GM19351 (cell line): Measurements from ENCODE around the gene HOXB7.

Source experiments
- ATAC-seq: cut with Tn5 transposase; IDR thresholded peaks from one replicate; pipeline ENCODE4 v1.9.1; 2021; ENCODE audit warnings: mild to moderate bottlenecking, moderate library complexity; ENCODE audit not compliant: unreplicated experiment

HOXB7 gene

GRCh38 chr17:48610282-48611211, at the start of gene HOXB7:
Gene HOXB7 (minus strand): TSS chr17:48611017. CDS start chr17:48610918, 99 bp downstream.
- ATAC-seq: no peak

- no peak for ATAC-seq
Observed at GRCh38 chr17:48655913-48656312, 45.1 kb upstream of the HOXB7 start.

- ATAC-seq: no peak
Observed at GRCh38 chr17:48649741-48650140, 38.9 kb upstream of the HOXB7 start.

- no peak for ATAC-seq
Observed at GRCh38 chr17:48647963-48648245, 37.1 kb upstream of the HOXB7 start.

- ATAC-seq: no peak
Observed at GRCh38 chr17:48647103-48647962, 36.5 kb upstream of the HOXB7 start.

GRCh38 chr17:48646183-48647102, 35.6 kb upstream of the HOXB7 start:
- ATAC-seq: no peak

GRCh38 chr17:48645639-48646182, 34.9 kb upstream of the HOXB7 start:
- ATAC-seq: no peak

GRCh38 chr17:48644910-48645557, 34.2 kb upstream of the HOXB7 start:
- ATAC-seq: no peak

GRCh38 chr17:48644159-48644558, 33.3 kb upstream of the HOXB7 start:
- no peak for ATAC-seq

- ATAC-seq: no peak
Observed at GRCh38 chr17:48643697-48644012, 32.8 kb upstream of the HOXB7 start.

GRCh38 chr17:48642843-48643696, 32.3 kb upstream of the HOXB7 start:
- no peak for ATAC-seq

- ATAC-seq: no peak
Observed at GRCh38 chr17:48642059-48642842, 31.4 kb upstream of the HOXB7 start.

GRCh38 chr17:48641541-48642058, 30.8 kb upstream of the HOXB7 start:
- no peak for ATAC-seq

- ATAC-seq: no peak
Observed at GRCh38 chr17:48640858-48641180, 30.0 kb upstream of the HOXB7 start.

- ATAC-seq: no peak
Observed at GRCh38 chr17:48639982-48640857, 29.4 kb upstream of the HOXB7 start.

- ATAC-seq: no peak
Observed at GRCh38 chr17:48639136-48639535, 28.3 kb upstream of the HOXB7 start.
